Liver (tissue), 9 donors: ENCODE data around the gene METRN. TPM values are rescaled to one million over a fixed set of nuclear protein-coding genes. Genes with fewer than 3 reads are reported as not detected.

ENCODE experiments used
- DNase-seq: peaks from one replicate; pipeline ENCODE4 v3.0.0-alpha.2; 2017; ENCODE audit warnings: low spot score
- H3K27ac ChIP-seq, 2 donors: one replicate each; pipeline ENCODE4 v1.7.0; 2013; ENCODE audit warnings: inconsistent platforms in 2 of 2, low read length in 2 of 2, control low read depth in 1 of 2, low read depth in 1 of 2, mild to moderate bottlenecking in 1 of 2
- H3K27me3 ChIP-seq, 4 donors: one replicate each; pipeline versions ENCODE4 v1.6.1 to v1.7.0; 2013; ENCODE audit warnings: low read length in 3 of 4, inconsistent platforms in 1 of 4, mild to moderate bottlenecking in 1 of 4, moderate library complexity in 1 of 4; ENCODE audit not compliant: control insufficient read depth in 4 of 4, insufficient read depth in 4 of 4
- H3K36me3 ChIP-seq, 4 donors: one replicate each; pipeline versions ENCODE4 v1.6.1 to v1.7.0; 2013; ENCODE audit warnings: low read length in 3 of 4, mild to moderate bottlenecking in 3 of 4, low read depth in 1 of 4, moderate library complexity in 1 of 4; ENCODE audit not compliant: control insufficient read depth in 4 of 4, insufficient read depth in 3 of 4
- H3K4me1 ChIP-seq, 4 donors: one replicate each; pipeline versions ENCODE4 v1.6.1 to v1.7.0; 2013; ENCODE audit warnings: low read length in 3 of 4, mild to moderate bottlenecking in 3 of 4, moderate library complexity in 1 of 4; ENCODE audit not compliant: control insufficient read depth in 4 of 4, insufficient read depth in 4 of 4
- H3K4me3 ChIP-seq, 3 donors: one replicate each; pipeline versions ENCODE4 v1.6.1 to v1.7.0; 2013; ENCODE audit warnings: low read length in 3 of 3, control low read depth in 1 of 3, low read depth in 1 of 3, mild to moderate bottlenecking in 1 of 3
- H3K9ac ChIP-seq, 2 donors: one replicate each; pipeline ENCODE4 v1.7.0; 2013; ENCODE audit warnings: low read length in 2 of 2, mild to moderate bottlenecking in 2 of 2, moderate library complexity in 2 of 2, control low read depth in 1 of 2, low read depth in 1 of 2
- H3K9me3 ChIP-seq, 4 donors: one replicate each; pipeline versions ENCODE4 v1.6.1 to v1.7.0; 2013; ENCODE audit warnings: low read length in 3 of 4; ENCODE audit not compliant: control insufficient read depth in 4 of 4
- CTCF ChIP-seq: fragments of 150-350 bp; IDR thresholded peaks from 2 replicates; pipeline ENCODE4 v1.5.1; 2017; ENCODE audit warnings: improper control_type of control experiment, low read depth, low read length; ENCODE audit not compliant: missing input control
- EGR1 ChIP-seq, 2 donors: IDR thresholded peaks; 2 replicates each; pipeline ENCODE4 v1.6.1; 2016 to 2018; ENCODE audit warnings: antibody characterized with exemption in 2 of 2, low read depth in 2 of 2
- FOXA1 ChIP-seq: IDR thresholded peaks from 2 replicates; pipeline ENCODE4 v1.6.1; 2016; ENCODE audit warnings: antibody characterized with exemption
- FOXA2 ChIP-seq: IDR thresholded peaks from 2 replicates; pipeline ENCODE4 v1.6.1; 2016; ENCODE audit warnings: antibody characterized with exemption
- GABPA ChIP-seq, 2 donors: IDR thresholded peaks in 1 of 2; conservative IDR thresholded peaks in 1 of 2; 2 replicates each; pipeline ENCODE4 v1.6.1; 2016; ENCODE audit warnings: antibody characterized with exemption in 2 of 2, mild to moderate bottlenecking in 1 of 2, moderate library complexity in 1 of 2
- HNF4A ChIP-seq, 2 donors: conservative IDR thresholded peaks; 2 replicates each; pipeline ENCODE4 v1.6.1; 2016; ENCODE audit warnings: antibody characterized with exemption in 2 of 2, mild to moderate bottlenecking in 2 of 2
- HNF4G ChIP-seq: IDR thresholded peaks from 2 replicates; pipeline ENCODE4 v1.6.1; 2016; ENCODE audit warnings: antibody characterized with exemption
- JUND ChIP-seq, 2 donors: IDR thresholded peaks; 2 replicates each; pipeline ENCODE4 v1.6.1; 2016; ENCODE audit warnings: antibody characterized with exemption in 2 of 2
- NR2F2 ChIP-seq: IDR thresholded peaks from 2 replicates; pipeline ENCODE4 v1.6.1; 2016; ENCODE audit warnings: antibody characterized with exemption
- RAD21 ChIP-seq, 2 donors: IDR thresholded peaks; 2 replicates each; pipeline ENCODE4 v1.6.1; 2016; ENCODE audit warnings: antibody characterized with exemption in 2 of 2, mild to moderate bottlenecking in 2 of 2
- REST ChIP-seq: IDR thresholded peaks from 2 replicates; pipeline ENCODE4 v1.6.1; 2016; ENCODE audit warnings: antibody characterized with exemption, mild to moderate bottlenecking
- RXRA ChIP-seq, 2 donors: IDR thresholded peaks; 2 replicates each; pipeline ENCODE4 v1.6.1; 2017 to 2018; ENCODE audit warnings: antibody characterized with exemption in 2 of 2, mild to moderate bottlenecking in 1 of 2
- SP1 ChIP-seq: IDR thresholded peaks from 2 replicates; pipeline ENCODE4 v1.6.1; 2018; ENCODE audit warnings: antibody characterized with exemption, mild to moderate bottlenecking
- TAF1 ChIP-seq: conservative IDR thresholded peaks from 2 replicates; pipeline ENCODE4 v1.6.1; 2016; ENCODE audit warnings: antibody characterized with exemption, mild to moderate bottlenecking
- YY1 ChIP-seq: IDR thresholded peaks from 2 replicates; pipeline ENCODE4 v1.6.1; 2016; ENCODE audit warnings: antibody characterized with exemption, mild to moderate bottlenecking
- ZBTB33 ChIP-seq: IDR thresholded peaks from 2 replicates; pipeline ENCODE4 v1.6.1; 2016; ENCODE audit warnings: antibody characterized with exemption
- WGBS: extraction: QIAGEN DNeasy Blood & Tissue Kit; methylation state at CpG from one replicate; pipeline ENCODE4 v1.1.7; 2013; 5-methylcytosine and 5-hydroxymethylcytosine counted together
- polyA plus RNA-seq, 2 donors: library from polyadenylated mRNA; stranded (reverse) in 1 of 2; unstranded in 1 of 2; fragments of 200-250 nt in 1 of 2; fragments of >200 nt in 1 of 2; fragmentation: Nextera tagmentation in 1 of 2; extraction: Ambion mirVana in 1 of 2; gene quantifications; one replicate each; pipeline versions ENCODE4 v1.2.1 to v1.2.3, GENCODE V29; 2013 to 2015
- total RNA-seq, 2 donors: library from RNA; depleted of rRNA; stranded (reverse); fragments of >200 nt; gene quantifications; one replicate each; pipeline ENCODE4 v1.2.3, GENCODE V29; 2014
- TF ChIP-seq, protein P1 (sequence below): IDR thresholded peaks from 2 replicates; pipeline ENCODE4 v1.6.1; 2016; ENCODE audit warnings: antibody characterized with exemption
- TF ChIP-seq, protein P2 (sequence below): IDR thresholded peaks from 2 replicates; pipeline ENCODE4 v1.6.1; 2016; ENCODE audit warnings: antibody characterized with exemption
- donor health status: healthy.
- donor health status: healthy.
- donor health status: healthy.
- donor health status: healthy.
- donor health status: healthy.

Gene METRN
- total and polyA plus RNA-seq, 4 donors: 4.6 to 22.9 (median 7.1) TPM

- Histone ChIP-seq H3K9ac (no peak overlapping the region), H3K36me3 (no peaks in the 10 kb centered on the region), H3K27me3 (peaks cover 4 to 21% (median 12%) of the 10 kb centered on the region in 4 donors), H3K4me1 (peaks cover 0 to 3% (median 0%) of the 10 kb centered on the region in 4 donors), H3K4me3 (no peak overlapping the region), H3K9me3 (no peaks in the 10 kb centered on the region), H3K27ac (no peak overlapping the region)
- TF ChIP-seq GABPA (IDR thresholded peaks at IDR 0.05 in 1 of 2, conservative IDR thresholded peaks at IDR 0.05 in 1 of 2) (no peak), RAD21 (IDR thresholded peaks at IDR 0.05) (no peak), FOXA1 (no peak), CTCF (no peak), SP1 (no peak), TAF1 (no peak), EGR1 (IDR thresholded peaks at IDR 0.05; ENCODE audit: low read depth in 2 of 2) (no peak), HNF4G (no peak), RXRA (IDR thresholded peaks at IDR 0.05) (no peak), JUND (IDR thresholded peaks at IDR 0.05) (no peak), NR2F2 (no peak), YY1 (no peak), FOXA2 (no peak), ZBTB33 (no peak)
- TF ChIP-seq, protein P1, sequence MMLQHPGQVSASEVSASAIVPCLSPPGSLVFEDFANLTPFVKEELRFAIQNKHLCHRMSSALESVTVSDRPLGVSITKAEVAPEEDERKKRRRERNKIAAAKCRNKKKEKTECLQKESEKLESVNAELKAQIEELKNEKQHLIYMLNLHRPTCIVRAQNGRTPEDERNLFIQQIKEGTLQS: no peak
- 15% methylated on average over 50 of the region's 50 CpGs for WGBS
- DNase-seq: no peak
These were observed 10.2 kb upstream of the METRN start for GRCh38 chr16:704552-705380.

GRCh38 chr16:705431-706188 is 9.3 kb upstream of the METRN start, which contains the start of gene FBXL16:
TSS of gene FBXL16 (minus strand) at chr16:705801. CDS start at chr16:697405, 8,396 bp downstream.
- Histone ChIP-seq H3K27ac (no peak within 1 kb of the TSS), H3K4me1 (peaks cover 0 to 3% (median 0%) of the 10 kb centered on the region in 4 donors), H3K9ac (no peak within 1 kb of the TSS), H3K27me3 (peaks cover 4 to 17% (median 13%) of the 10 kb centered on the region in 4 donors), H3K4me3 (peak within 1 kb of the TSS in 1 of 3 donors; percentile 15), H3K9me3 (no peaks in the 10 kb centered on the region), H3K36me3 (no peaks in the 10 kb centered on the region)
- no peak for TF ChIP-seq EGR1 (IDR thresholded peaks at IDR 0.05; ENCODE audit: low read depth in 2 of 2)
- no peak for TF ChIP-seq HNF4G
- TF ChIP-seq SP1: no peak
- no peak for TF ChIP-seq HNF4A (conservative IDR thresholded peaks at IDR 0.05)
- TF ChIP-seq RAD21 (IDR thresholded peaks at IDR 0.05): no peak
- no peak for TF ChIP-seq REST
- TF ChIP-seq YY1: no peak
- TF ChIP-seq, protein P2, sequence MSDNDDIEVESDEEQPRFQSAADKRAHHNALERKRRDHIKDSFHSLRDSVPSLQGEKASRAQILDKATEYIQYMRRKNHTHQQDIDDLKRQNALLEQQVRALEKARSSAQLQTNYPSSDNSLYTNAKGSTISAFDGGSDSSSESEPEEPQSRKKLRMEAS: no peak
- no peak for TF ChIP-seq FOXA2
- TF ChIP-seq, protein P1: no peak
- TF ChIP-seq TAF1: no peak
- TF ChIP-seq NR2F2: no peak
- no peak for DNase-seq
- 2% methylated on average over 115 of the region's 115 CpGs for WGBS
